Measurements from ENCODE around the gene SPECC1L.

SPECC1L gene

GRCh38 chr22:24455039-24455438 lies 184.4 kb downstream of the SPECC1L start:
- no peak for DNase-seq

GRCh38 chr22:24455751-24456426 lies 185.3 kb downstream of the SPECC1L start:
- no peak for DNase-seq

- DNase-seq, result no peak
Observed at GRCh38 chr22:24457894-24458420, 187.3 kb downstream of the SPECC1L start.

- DNase-seq, result no peak
Observed at GRCh38 chr22:24459911-24460310, 189.3 kb downstream of the SPECC1L start.

GRCh38 chr22:24460418-24461089 lies 189.9 kb downstream of the SPECC1L start:
- no peak for DNase-seq

- DNase-seq, result no peak
Observed at GRCh38 chr22:24463071-24463760, 192.6 kb downstream of the SPECC1L start.

GRCh38 chr22:24465566-24465965 lies 194.9 kb downstream of the SPECC1L start:
- no peak for DNase-seq

- no peak for DNase-seq
Observed at GRCh38 chr22:24465975-24466374, 195.3 kb downstream of the SPECC1L start.

GRCh38 chr22:24466716-24467328 lies 196.2 kb downstream of the SPECC1L start:
- DNase-seq, result peak; percentile 24

- no peak for DNase-seq
Observed at GRCh38 chr22:24467340-24467739, 196.7 kb downstream of the SPECC1L start.

Data from NCI-H2171 treated with DMSO at 0.1 percent for 48 hours (cell line).